ENCODE measurements around the gene HOXC9.

HOXC9 gene

DNA sequence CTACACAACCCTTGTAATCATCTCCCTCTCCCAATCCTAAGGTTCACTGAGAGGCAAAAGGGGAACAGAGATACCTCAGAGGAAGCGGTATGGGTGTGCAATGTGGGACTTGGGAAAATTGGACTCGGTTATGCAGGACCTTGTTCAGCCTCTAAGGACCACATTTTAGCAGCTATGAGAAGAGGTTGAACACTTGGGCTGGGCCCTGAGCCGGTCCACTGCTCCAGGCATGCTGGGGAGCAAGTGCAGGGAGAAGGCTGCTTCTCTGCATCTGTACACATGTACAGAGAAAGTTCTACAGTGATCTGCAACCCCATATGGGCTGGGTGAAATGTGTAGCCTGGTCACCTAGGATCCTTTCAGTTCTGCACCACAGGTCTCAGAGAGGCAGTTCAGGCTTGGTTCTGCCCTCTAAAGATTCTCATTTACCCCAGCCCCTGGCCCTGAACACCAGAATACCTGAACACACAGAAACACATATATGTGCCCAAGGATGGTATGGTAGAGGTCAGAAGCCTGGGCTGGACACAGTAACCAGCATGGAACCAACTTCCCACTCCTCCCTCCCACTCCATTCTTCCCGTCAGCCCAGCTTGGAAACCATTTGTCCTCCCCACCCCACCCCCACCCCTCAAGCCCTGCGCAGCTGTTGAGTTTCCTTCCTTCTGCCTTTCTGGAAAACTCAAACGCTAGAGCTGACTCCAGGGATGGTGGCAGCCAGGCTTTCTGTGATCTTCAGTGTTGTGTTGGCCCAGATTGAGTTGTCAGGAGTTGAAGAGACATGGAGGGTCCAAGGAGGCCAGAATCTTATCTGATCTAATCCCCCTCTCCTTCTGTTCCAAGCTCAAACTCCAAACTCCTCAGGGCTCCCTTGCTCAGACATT is 43.3 kb downstream of the HOXC9 start:
- DNase-seq = no peak
- in situ Hi-C loops (cut with MboI; ENCODE audit: low pct_unique_long_range_greater_than_20kb, low sequenced_read_pairs) = no loop called here

DNA sequence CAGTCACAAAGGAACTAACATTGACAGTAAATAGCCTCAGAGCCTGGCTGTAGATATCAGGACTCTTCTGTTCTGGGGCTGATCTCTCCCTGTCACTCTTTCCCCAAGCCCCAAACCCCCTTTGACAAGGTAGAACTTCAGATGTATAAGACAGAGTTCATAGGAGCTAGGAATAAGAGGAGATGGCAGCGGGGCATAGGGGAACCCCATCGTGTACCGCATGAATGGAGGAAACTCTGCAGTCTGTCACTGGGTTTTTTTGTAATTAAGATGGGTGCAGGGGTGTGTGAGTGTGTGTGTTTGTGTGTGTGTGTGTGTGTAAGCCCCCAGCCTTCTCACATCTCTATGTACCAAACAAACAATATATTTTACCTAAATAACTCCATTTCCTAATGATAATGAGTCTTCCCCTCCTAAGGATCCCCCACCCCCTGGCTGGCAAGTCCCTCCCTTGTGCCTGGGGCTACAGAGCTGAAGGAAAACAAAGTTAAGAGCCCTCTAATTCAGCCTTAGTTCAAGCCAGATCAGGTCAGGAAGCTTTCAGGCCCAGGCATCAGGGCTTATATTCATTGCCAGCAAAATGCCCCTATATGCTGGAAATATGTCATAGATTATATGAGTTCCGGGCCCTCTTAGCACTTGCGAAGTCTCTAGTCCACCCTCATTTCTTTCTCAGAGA is 44.6 kb downstream of the HOXC9 start:
- DNase-seq = no peak
- in situ Hi-C loops (cut with MboI; ENCODE audit: low pct_unique_long_range_greater_than_20kb, low sequenced_read_pairs) = no loop called here

DNA sequence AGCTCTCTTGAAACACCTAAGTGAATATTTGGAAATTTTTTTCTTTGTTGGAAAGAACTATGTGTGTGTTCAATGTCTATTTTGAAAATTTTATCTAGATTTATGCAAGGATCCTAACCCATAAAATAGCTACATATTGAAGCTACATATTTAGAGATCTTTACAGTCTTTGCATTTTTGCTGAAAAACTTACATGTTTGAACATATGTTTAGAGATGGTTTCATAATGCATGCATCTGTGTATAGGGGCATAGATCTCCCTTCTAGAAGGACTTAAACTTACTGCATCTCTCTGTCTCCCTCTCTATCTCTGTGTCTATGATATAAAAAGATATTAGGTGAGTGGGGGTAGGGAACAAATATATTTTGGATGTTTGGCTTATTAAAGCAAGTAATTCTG is 45.4 kb downstream of the HOXC9 start:
- DNase-seq = no peak
- in situ Hi-C loops (cut with MboI; ENCODE audit: low pct_unique_long_range_greater_than_20kb, low sequenced_read_pairs) = no loop called here

DNA sequence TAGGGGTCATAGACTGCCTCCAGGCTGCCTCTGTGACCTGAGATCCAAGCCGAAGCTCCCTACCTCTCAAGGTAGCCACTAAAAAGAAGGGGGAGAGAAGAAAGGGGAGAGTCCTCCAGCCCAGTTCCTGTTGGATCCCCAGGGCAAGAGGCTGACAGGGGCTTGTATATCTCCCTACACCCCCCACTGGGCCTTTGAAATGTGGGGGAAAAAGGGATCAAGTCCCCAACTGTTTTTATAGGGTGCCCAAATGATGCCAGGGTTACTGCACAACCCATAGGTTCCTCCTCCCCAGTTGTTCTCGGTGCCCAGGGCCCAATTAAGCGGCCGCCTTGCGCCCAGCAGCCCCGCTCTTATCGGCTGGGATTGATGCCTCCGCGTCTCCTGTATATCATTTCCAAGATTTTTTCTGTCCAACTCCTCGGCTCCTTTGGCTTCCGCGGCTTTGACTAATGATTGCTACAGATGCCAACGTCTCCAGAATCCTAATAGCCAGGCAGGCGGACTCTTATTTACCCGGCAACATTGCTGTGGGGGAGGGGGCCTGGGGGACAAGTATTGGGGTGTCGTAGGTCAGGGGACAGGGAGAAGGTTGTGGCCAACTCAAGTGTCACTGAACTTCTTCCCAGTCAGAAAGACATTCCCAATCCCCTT is 46.0 kb downstream of the HOXC9 start:
- DNase-seq = no peak
- in situ Hi-C loops (cut with MboI; ENCODE audit: low pct_unique_long_range_greater_than_20kb, low sequenced_read_pairs) = no loop called here

DNA sequence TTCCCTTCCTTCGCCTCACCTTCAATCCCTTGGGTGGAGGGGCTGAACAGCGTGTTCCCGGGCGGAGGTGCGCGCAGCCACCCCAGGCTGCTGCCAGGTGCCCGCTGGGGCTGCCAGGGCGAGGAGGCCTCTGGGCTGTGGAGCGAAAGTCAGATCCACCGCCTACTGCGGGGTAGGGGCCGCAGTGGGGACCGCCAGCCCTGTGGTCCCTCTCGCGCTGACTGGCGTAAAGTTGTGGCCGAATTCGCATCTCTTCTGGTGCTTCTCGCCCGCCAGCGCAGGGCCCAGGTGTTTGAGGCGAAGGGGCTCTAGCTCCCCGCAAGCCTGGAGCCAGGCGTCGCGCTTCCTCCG is 46.8 kb downstream of the HOXC9 start:
- in situ Hi-C loops (cut with MboI; ENCODE audit: low pct_unique_long_range_greater_than_20kb, low sequenced_read_pairs) = no loop called here
- no peak for DNase-seq

DNA sequence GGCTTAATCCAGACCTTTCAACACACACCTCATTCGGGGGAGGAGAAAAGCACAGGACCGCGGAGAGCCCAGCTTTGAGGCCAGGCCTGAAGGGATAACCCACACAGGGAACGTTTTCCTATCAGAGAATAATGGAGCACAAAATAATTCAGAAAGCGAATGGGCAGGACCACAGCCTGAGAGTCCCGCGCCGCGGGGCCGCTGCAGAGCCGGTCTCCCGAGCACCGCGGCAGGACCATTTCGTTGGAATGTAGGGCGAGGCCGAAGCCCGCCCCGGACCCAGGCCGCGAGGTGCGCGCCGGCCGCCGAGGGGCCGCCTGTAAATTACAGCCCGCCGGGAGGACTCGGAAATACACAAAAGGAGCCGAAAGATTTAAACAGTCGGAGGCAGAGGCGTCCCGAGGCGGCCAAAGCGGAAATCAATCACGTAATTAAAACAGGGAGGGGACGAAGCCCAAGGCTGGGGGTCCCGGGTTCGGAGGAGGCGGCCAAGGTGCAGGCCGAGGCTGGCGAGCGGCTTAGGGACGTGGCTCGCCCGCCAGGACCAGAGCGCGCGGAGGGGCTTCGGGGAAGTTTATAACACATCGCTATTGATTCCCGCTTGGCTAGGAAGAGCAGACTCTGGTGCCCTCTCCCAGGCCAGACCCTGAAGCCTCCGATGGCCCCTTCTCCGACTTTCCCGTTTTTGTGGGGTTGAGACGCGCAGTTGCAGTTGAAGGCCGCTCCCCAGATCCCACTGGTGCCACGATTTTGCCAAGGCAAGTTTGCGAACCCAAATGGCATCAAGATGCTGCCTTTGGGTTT is 47.4 kb downstream of the HOXC9 start:
- in situ Hi-C loops (cut with MboI; ENCODE audit: low pct_unique_long_range_greater_than_20kb, low sequenced_read_pairs) = no loop called here
- DNase-seq = no peak

DNA sequence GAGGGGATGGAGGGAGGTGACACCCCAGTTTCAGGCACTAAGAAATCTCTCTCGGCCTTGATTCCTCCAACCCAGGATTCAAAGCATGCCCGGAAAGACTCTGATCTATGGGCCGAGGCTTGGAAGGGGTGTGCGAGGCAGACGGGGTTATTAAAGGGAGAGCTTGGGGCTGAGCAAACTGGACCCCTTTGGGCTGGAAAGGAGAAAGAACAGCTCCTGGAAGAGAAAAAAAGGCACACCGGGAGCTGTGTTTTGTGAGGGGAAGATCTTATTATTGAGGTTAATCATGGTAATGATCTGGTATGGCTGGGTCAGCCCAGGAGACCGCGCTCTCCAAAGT is 48.0 kb downstream of the HOXC9 start:
- DNase-seq = no peak
- in situ Hi-C loops (cut with MboI; ENCODE audit: low pct_unique_long_range_greater_than_20kb, low sequenced_read_pairs) = no loop called here

DNA sequence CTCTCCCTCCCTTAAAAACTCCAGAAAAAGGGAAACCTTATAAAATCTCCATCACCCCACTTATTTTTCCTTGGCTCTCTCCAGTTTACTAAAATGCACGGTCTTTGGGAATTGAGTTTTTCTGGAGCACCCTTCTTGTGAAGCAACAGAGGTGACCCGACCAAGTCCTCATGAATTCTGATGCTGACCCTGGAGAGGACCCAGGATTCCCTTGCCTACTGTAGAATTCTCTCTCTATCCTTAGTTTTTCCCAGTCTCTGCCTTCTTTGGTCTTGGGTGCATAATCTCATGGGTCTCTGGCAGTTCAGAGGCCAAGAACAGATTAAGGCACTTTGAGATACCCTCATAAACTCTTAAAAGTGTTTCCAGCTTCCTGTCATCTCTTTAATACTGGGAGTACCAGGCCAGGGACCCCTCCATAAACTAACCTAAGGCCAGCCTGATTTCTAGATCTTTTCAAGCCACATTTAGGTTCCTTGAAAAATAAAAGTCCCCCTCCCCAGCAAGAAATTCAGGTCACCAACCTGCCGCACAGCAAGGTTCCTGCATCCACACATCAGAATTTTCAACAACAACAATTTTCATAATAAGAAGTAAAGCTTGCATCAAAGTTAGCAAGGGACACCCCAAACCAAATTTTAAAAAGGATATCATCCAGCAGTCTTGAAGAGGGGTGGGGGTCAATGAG is 48.6 kb downstream of the HOXC9 start:
- DNase-seq = no peak
- in situ Hi-C loops (cut with MboI; ENCODE audit: low pct_unique_long_range_greater_than_20kb, low sequenced_read_pairs) = no loop called here

DNA sequence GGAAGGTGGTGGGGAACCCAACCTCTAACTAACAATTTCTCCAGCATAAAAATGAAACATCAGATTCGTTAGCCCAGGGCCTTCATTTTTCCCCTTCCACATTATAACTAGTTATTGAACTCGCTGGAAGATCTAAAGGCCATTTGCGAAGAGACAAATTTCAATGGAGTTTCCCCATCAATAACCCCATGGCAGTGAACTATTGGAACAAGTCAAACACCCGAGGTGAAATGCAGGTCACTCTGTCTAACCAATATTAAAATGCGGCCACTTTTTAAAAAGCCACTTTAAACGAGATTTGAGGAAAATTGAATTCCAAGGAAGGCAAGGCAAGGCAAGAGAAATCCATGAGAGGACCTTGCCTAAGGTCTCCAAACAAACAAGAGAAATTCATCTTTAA is 49.1 kb downstream of the HOXC9 start:
- DNase-seq = no peak
- in situ Hi-C loops (cut with MboI; ENCODE audit: low pct_unique_long_range_greater_than_20kb, low sequenced_read_pairs) = no loop called here

DNA sequence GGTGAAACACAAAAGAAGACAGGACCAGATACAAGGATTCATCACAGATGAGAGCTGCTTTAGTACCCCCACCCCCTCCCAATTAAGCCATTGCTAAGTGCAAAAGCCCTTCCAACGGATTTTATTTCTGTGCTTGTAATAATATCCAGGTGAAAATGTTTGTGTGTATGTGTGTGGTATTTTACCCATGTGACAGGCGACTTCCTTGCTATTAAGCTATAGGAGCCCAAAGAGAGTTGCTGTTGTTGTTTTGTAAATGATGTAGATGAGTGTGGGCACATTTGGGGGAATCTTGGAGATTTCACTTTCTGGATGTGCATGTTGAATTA is 50.5 kb downstream of the HOXC9 start:
- in situ Hi-C loops (cut with MboI; ENCODE audit: low pct_unique_long_range_greater_than_20kb, low sequenced_read_pairs) = no loop called here
- no peak for DNase-seq

DNA sequence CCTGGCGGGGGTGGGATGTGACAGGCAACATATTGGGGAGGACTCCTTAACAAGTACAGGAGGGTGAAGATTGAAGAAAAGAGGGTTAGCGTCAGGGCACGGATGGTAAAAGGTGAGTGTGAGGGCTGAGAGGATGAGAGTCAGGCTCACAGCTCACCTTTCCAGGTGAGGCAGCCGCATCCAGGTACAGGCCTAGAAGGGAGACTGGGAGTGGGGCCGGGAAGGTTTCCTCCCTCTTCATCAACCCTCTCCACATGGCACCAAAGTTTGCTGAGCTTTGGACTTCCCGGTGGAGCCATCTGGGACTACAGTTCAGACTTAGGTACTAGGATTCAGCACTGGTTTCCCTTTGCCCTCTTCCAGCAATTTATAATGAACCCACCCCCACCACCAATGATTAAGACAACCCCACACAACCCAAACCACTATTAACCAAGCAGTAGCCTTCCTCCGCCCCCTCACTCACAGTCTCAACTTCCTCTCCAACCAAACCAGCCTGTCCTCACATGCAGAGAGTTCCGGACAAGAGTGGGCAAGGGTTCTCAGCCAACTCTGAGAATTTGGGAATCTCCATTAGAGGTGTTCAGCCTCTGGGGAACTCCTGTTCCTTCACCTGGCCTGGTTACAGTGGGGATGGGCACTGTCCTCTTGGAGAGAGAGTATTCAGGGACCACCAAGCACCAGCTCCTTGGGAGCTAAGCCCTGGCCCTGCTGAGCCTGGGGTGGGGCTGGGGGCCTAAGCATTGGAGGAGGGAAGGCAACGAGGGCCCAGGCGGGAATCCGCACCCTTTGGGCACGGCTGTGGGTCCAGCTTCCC is 51.3 kb downstream of the HOXC9 start:
- DNase-seq = no peak
- in situ Hi-C loops (cut with MboI; ENCODE audit: low pct_unique_long_range_greater_than_20kb, low sequenced_read_pairs) = no loop called here

DNA sequence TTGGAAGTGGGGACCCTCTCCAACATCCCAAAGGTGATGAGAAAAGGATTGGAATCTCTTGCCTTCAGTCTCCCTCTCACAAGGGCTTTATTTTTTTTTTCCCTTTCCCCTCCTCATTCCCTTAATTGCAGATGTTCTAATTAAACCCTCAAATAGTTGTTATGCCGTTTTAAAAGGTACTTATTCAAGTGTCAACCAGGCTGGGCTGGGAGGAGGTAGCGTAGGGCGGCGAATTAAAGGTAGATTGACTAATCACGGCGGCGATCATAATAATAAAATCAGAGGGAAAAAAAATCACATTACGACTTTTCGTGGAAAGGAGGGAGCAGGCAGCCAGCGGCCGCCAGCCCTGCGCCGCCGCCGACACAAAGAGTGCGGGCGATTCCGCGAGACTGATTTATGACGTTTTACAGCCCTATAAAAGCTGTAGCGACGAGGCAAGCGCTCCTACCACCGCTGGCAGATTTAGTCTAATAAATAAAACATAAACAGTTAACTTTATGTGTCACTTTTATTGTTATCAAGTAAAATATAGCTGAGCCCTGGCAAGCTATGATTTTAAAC is 52.0 kb downstream of the HOXC9 start:
- in situ Hi-C loops (cut with MboI; ENCODE audit: low pct_unique_long_range_greater_than_20kb, low sequenced_read_pairs) = no loop called here
- DNase-seq = no peak

DNA sequence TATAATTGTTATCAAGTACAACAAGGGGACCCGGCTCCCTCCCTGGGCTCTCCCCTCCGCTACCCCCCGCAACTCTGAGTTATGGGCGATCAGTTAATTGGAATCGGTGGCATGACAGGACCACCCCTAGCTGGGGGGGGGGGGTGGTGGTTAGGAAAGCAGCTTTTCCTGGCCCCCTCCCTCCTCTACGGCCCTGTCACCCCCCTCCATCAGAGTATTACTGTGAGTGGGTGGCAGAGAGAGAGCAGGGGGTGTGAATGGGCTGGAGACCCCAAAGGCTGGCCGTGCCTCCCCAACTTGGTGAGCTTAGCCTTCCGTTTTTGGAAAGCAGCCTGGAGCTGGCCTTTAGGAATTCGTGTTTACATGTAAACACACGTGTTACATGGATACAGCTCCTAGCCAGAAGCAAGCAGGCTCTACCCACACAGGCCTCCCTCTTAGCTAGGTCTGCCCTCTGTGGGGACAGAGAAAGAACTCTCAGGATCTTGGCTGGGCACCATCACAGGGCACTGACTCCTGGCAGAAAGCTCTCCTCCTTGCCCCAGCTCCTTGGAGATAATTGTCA is 52.6 kb downstream of the HOXC9 start:
- in situ Hi-C loops (cut with MboI; ENCODE audit: low pct_unique_long_range_greater_than_20kb, low sequenced_read_pairs) = no loop called here
- DNase-seq = no peak

Measured in KBM-7 (cell line).